Ovary (tissue), 3 donors: ENCODE measurements around the gene NFE2L2.

ENCODE experiments used
- EP300 ChIP-seq: sonication (generic); formaldehyde crosslinking; IDR thresholded peaks from one replicate; pipeline ENCODE4 v1.6.1; 2017; ENCODE audit warnings: antibody characterized with exemption
- POLR2A ChIP-seq: fragments of 450-650 bp; IDR thresholded peaks from one replicate; pipeline ENCODE4 v1.6.1; 2017; ENCODE audit warnings: antibody characterized with exemption, mild to moderate bottlenecking, moderate library complexity
- TF ChIP-seq, protein P1 (sequence below), 3 donors: fragments of 450-650 bp in 2 of 3; fragments of 200-600 bp in 1 of 3; IDR thresholded peaks; one replicate each; pipeline versions ENCODE4 v1.5.1 to v1.8.0; 2016 to 2022; ENCODE audit warnings: antibody characterized with exemption in 3 of 3, mild to moderate bottlenecking in 1 of 3
- donor health status: DM: no; HTN: no; CAD: no.

GRCh38 chr2:177284531-177284930 is 20.0 kb upstream of the NFE2L2 start:
- TF ChIP-seq, protein P1, sequence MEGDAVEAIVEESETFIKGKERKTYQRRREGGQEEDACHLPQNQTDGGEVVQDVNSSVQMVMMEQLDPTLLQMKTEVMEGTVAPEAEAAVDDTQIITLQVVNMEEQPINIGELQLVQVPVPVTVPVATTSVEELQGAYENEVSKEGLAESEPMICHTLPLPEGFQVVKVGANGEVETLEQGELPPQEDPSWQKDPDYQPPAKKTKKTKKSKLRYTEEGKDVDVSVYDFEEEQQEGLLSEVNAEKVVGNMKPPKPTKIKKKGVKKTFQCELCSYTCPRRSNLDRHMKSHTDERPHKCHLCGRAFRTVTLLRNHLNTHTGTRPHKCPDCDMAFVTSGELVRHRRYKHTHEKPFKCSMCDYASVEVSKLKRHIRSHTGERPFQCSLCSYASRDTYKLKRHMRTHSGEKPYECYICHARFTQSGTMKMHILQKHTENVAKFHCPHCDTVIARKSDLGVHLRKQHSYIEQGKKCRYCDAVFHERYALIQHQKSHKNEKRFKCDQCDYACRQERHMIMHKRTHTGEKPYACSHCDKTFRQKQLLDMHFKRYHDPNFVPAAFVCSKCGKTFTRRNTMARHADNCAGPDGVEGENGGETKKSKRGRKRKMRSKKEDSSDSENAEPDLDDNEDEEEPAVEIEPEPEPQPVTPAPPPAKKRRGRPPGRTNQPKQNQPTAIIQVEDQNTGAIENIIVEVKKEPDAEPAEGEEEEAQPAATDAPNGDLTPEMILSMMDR (IDR thresholded peaks at IDR 0.05): no peak
- TF ChIP-seq POLR2A (no peak), EP300 (no peak)
